Natural killer cell (primary cell): Measurements from ENCODE around the gene LGMN. TPM values are rescaled to one million over a fixed set of nuclear protein-coding genes. Genes with fewer than 3 reads are reported as not detected.
"Not testable (repeated sequence)": the region's sequence is repeated elsewhere in the genome, so short reads cannot be mapped to it uniquely, and the experiment has no call there.

Experiments
- ATAC-seq, 3 donors: fragments of 150-1000 bp in 2 of 3; fragments of 200-7000 bp in 1 of 3; cut with Tn5 transposase; 1 replicate in 1 of 3; 2 replicates in 2 of 3; pipeline ENCODE4 v1.10.0; 2021; ENCODE audit warnings: mild to moderate bottlenecking in 2 of 3, moderate library complexity in 2 of 3
- DNase-seq, 2 donors: peaks; one replicate each; pipeline versions ENCODE4 v3.0.0 to v3.0.0-alpha.2; 2013 to 2021; ENCODE audit warnings: mixed read lengths in 1 of 2
- H3K27ac ChIP-seq: one replicate; pipeline ENCODE4 v1.5.1; 2013; ENCODE audit warnings: mild to moderate bottlenecking, low read length
- H3K27me3 ChIP-seq: one replicate; pipeline ENCODE4 v1.6.1; 2013; ENCODE audit warnings: low read length; ENCODE audit not compliant: control insufficient read depth, insufficient read depth
- H3K36me3 ChIP-seq: one replicate; pipeline ENCODE4 v1.6.1; 2013; ENCODE audit warnings: low read length; ENCODE audit not compliant: control insufficient read depth, insufficient read depth
- H3K4me1 ChIP-seq: one replicate; pipeline ENCODE4 v1.6.1; 2013; ENCODE audit warnings: low read length; ENCODE audit not compliant: control insufficient read depth, insufficient read depth
- H3K4me3 ChIP-seq: one replicate; pipeline ENCODE4 v1.5.1; 2013; ENCODE audit warnings: low read length
- H3K9me3 ChIP-seq: one replicate; pipeline ENCODE4 v1.6.1; 2013; ENCODE audit warnings: low read length; ENCODE audit not compliant: control insufficient read depth, insufficient read depth
- H3K27ac Mint-ChIP-seq, 2 donors: one replicate each; pipeline ENCODE4 v1.8.0; 2022; ENCODE audit warnings: mild to moderate bottlenecking in 2 of 2, mixed read lengths in 2 of 2, moderate library complexity in 1 of 2
- H3K27me3 Mint-ChIP-seq, 2 donors: one replicate each; pipeline ENCODE4 v1.8.0; 2022; ENCODE audit warnings: low read depth in 2 of 2, mixed read lengths in 2 of 2
- H3K36me3 Mint-ChIP-seq: one replicate; pipeline ENCODE4 v1.8.0; 2022; ENCODE audit warnings: mixed read lengths
- H3K4me1 Mint-ChIP-seq, 2 donors: one replicate each; pipeline ENCODE4 v1.8.0; 2022; ENCODE audit warnings: mixed read lengths in 2 of 2
- H3K4me3 Mint-ChIP-seq: one replicate; pipeline ENCODE4 v1.8.0; 2022; ENCODE audit warnings: mild to moderate bottlenecking, moderate library complexity, mixed read lengths
- H3K9me3 Mint-ChIP-seq, 2 donors: one replicate each; pipeline ENCODE4 v1.8.0; 2022; ENCODE audit warnings: mixed read lengths in 2 of 2
- CTCF ChIP-seq: fragments of 200-600 bp; IDR thresholded peaks from one replicate; pipeline ENCODE4 v1.8.0; 2022; ENCODE audit warnings: antibody characterized with exemption
- WGBS: methylation state at CpG from one replicate; pipeline ENCODE4 v1.1.7; 2013; ENCODE audit warnings: missing lambda C conversion rate; ENCODE audit not compliant: insufficient coverage; 5-methylcytosine and 5-hydroxymethylcytosine counted together
- intact Hi-C: fragments of 100-400 bp; cut with micrococcal nuclease; formaldehyde crosslinking; loops from one replicate; pipeline ENCODE4 v1.14.2; 2022
- total RNA-seq, 4 donors: library from RNA; stranded (reverse); fragments of 120-200 nt in 1 of 4; gene quantifications; one replicate each; pipeline versions ENCODE4 v1.2.3 to v1.2.4, GENCODE V29; 2013 to 2022

LGMN gene
- total RNA-seq, 3 donors from 2014 or later (not counting 1 experiment from before 2014, with no cell fraction given) = 0.39 to 6.1 (median 2.5) TPM

GRCh38 chr14:92774572-92774971 is 26.1 kb upstream of the LGMN start:
- peaks cover 0 to 3% of the 10 kb centered on the region in 2 donors for H3K27me3 Mint-ChIP-seq
- DNase-seq = no peak
- H3K9me3 Mint-ChIP-seq = no peaks in the 10 kb centered on the region
- Histone ChIP-seq H3K36me3 (no peaks in the 10 kb centered on the region), H3K27ac (no peak overlapping the region), H3K9me3 (no peaks in the 10 kb centered on the region), H3K4me1 (no peaks in the 10 kb centered on the region), H3K27me3 (no peaks in the 10 kb centered on the region), H3K4me3 (no peak overlapping the region)
- no peak overlapping the region for H3K27ac Mint-ChIP-seq
- H3K4me3 Mint-ChIP-seq = no peak overlapping the region
- intact Hi-C loops = no loop called here
- no peaks in the 10 kb centered on the region for H3K36me3 Mint-ChIP-seq
- H3K4me1 Mint-ChIP-seq = no peaks in the 10 kb centered on the region
- no peak for TF ChIP-seq CTCF
- WGBS = 75% methylated on average over 7 of the region's 8 CpGs
- no peak for ATAC-seq

- 67% methylated on average over 1 of the region's 2 CpGs for WGBS
- Mint-ChIP-seq H3K4me3 (no peak overlapping the region), H3K27me3 (peaks cover 0 to 4% of the 10 kb centered on the region in 2 donors), H3K27ac (no peak overlapping the region), H3K9me3 (no peaks in the 10 kb centered on the region), H3K36me3 (no peaks in the 10 kb centered on the region), H3K4me1 (no peaks in the 10 kb centered on the region)
- intact Hi-C loops = no loop called here
- H3K27me3 ChIP-seq = no peaks in the 10 kb centered on the region
- no peaks in the 10 kb centered on the region for H3K9me3 ChIP-seq
- no peak overlapping the region for H3K4me3 ChIP-seq
- TF ChIP-seq CTCF = no peak
- no peaks in the 10 kb centered on the region for H3K36me3 ChIP-seq
- ATAC-seq (no peak), DNase-seq (no peak)
- H3K27ac ChIP-seq = no peak overlapping the region
- peaks cover 13% of the 10 kb centered on the region for H3K4me1 ChIP-seq
Measured at GRCh38 chr14:92770484-92770883, 22.1 kb upstream of the LGMN start.

- WGBS = 81% methylated on average over 4 of the region's 5 CpGs
- H3K27ac ChIP-seq = peak overlapping the region; percentile 39
- no peaks in the 10 kb centered on the region for H3K36me3 ChIP-seq
- Mint-ChIP-seq H3K4me3 (no peak overlapping the region), H3K27ac (no peak overlapping the region), H3K4me1 (no peaks in the 10 kb centered on the region), H3K36me3 (no peaks in the 10 kb centered on the region), H3K27me3 (peaks cover 0 to 4% of the 10 kb centered on the region in 2 donors), H3K9me3 (no peaks in the 10 kb centered on the region)
- intact Hi-C loops = no loop called here
- H3K27me3 ChIP-seq = no peaks in the 10 kb centered on the region
- no peak overlapping the region for H3K4me3 ChIP-seq
- DNase-seq (no peak), ATAC-seq (no peak)
- peaks cover 13% of the 10 kb centered on the region for H3K4me1 ChIP-seq
- H3K9me3 ChIP-seq = no peaks in the 10 kb centered on the region
- TF ChIP-seq CTCF = no peak
Measured at GRCh38 chr14:92768795-92769194, 20.4 kb upstream of the LGMN start.

- H3K4me3 ChIP-seq, H3K27ac Mint-ChIP-seq, H3K27me3 Mint-ChIP-seq, H3K4me3 Mint-ChIP-seq, H3K27me3 ChIP-seq, H3K9me3 ChIP-seq, H3K36me3 Mint-ChIP-seq, H3K36me3 ChIP-seq, intact Hi-C loops, H3K9me3 Mint-ChIP-seq, H3K4me1 Mint-ChIP-seq: not testable (repeated sequence)
- Histone ChIP-seq H3K4me1 (peaks cover 13% of the 10 kb centered on the region), H3K27ac (peak overlapping the region; percentile 39)
- peak in 1 of 2 donors; percentile 57 for DNase-seq
- WGBS = no CpG with 5 or more reads among the region's 1 CpG
- peak; percentile 81 to 93 (median 89) for ATAC-seq
Measured at GRCh38 chr14:92768236-92768635, 19.8 kb upstream of the LGMN start.

GRCh38 chr14:92763666-92764631 is 15.5 kb upstream of the LGMN start:
- H3K9me3 Mint-ChIP-seq, DNase-seq, H3K4me3 Mint-ChIP-seq, ATAC-seq, H3K27ac Mint-ChIP-seq, H3K36me3 ChIP-seq, H3K4me3 ChIP-seq, H3K27me3 ChIP-seq, H3K27ac ChIP-seq, H3K36me3 Mint-ChIP-seq, H3K9me3 ChIP-seq, intact Hi-C loops, H3K4me1 Mint-ChIP-seq: not testable (repeated sequence)
- H3K27me3 Mint-ChIP-seq = peaks cover 33 to 38% of the 10 kb centered on the region in 2 donors
- WGBS = 80% methylated on average over 1 of the region's 5 CpGs
- H3K4me1 ChIP-seq = peaks cover 11% of the 10 kb centered on the region
